AG04449 (cell line): ENCODE data around the gene FNDC10.

Experiments
- CTCF ChIA-PET: fragments of 350-600 bp; formaldehyde crosslinking; extraction: SDS; loops from one replicate; lab custom pipeline; 2021; ENCODE audit warnings: antibody characterized with exemption; lab: Yijun Ruan, JAX
- POLR2A ChIA-PET: fragments of 400-600, 350-600 bp; formaldehyde crosslinking; extraction: SDS; loops from one replicate; lab custom pipeline; 2020; ENCODE audit warnings: antibody characterized with exemption, inconsistent platforms; lab: Yijun Ruan, JAX
- DNase-seq: peaks from one replicate; pipeline ENCODE4 v3.0.0-alpha.2; 2010; ENCODE audit warnings: low read depth, low spot score
- H3K4me3 ChIP-seq: 2 replicates; pipeline ENCODE4 v1.5.1; 2011; ENCODE audit warnings: low read depth, mild to moderate bottlenecking, control low read depth, low read length
- TF ChIP-seq, protein P1 (sequence below): IDR thresholded peaks from one replicate; pipeline ENCODE4 v1.5.1; 2011; ENCODE audit warnings: mild to moderate bottlenecking, moderate library complexity, low read length, control low read depth, inconsistent platforms; ENCODE audit not compliant: insufficient read depth; ENCODE audit errors: missing control alignments

Gene FNDC10

GRCh38 chr1:1631782-1632420 is 32.0 kb upstream of the FNDC10 start, which contains the start of gene MMP23B:
Gene MMP23B (plus strand): TSS chr1:1632173. CDS start chr1:1632219, 46 bp downstream.
- no peak for DNase-seq

GRCh38 chr1:1630965-1631781 is 31.2 kb upstream of the FNDC10 start:
- CTCF ChIA-PET = no interaction called here
- POLR2A ChIA-PET = interaction anchor here (1.2 kb wide), 1 partner anchor 15 kb away, joined by 3 read pairs; the partner anchor contains the start of gene MIB2

More at GRCh38 chr1:1631782-1632420, 32.0 kb upstream of the FNDC10 start, which contains the start of gene MMP23B:
- ChIA-PET CTCF (no interaction called here), POLR2A (no interaction called here)
- H3K4me3 ChIP-seq = no peak within 1 kb of the TSS
- TF ChIP-seq, protein P1, sequence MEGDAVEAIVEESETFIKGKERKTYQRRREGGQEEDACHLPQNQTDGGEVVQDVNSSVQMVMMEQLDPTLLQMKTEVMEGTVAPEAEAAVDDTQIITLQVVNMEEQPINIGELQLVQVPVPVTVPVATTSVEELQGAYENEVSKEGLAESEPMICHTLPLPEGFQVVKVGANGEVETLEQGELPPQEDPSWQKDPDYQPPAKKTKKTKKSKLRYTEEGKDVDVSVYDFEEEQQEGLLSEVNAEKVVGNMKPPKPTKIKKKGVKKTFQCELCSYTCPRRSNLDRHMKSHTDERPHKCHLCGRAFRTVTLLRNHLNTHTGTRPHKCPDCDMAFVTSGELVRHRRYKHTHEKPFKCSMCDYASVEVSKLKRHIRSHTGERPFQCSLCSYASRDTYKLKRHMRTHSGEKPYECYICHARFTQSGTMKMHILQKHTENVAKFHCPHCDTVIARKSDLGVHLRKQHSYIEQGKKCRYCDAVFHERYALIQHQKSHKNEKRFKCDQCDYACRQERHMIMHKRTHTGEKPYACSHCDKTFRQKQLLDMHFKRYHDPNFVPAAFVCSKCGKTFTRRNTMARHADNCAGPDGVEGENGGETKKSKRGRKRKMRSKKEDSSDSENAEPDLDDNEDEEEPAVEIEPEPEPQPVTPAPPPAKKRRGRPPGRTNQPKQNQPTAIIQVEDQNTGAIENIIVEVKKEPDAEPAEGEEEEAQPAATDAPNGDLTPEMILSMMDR = no peak

DNA sequence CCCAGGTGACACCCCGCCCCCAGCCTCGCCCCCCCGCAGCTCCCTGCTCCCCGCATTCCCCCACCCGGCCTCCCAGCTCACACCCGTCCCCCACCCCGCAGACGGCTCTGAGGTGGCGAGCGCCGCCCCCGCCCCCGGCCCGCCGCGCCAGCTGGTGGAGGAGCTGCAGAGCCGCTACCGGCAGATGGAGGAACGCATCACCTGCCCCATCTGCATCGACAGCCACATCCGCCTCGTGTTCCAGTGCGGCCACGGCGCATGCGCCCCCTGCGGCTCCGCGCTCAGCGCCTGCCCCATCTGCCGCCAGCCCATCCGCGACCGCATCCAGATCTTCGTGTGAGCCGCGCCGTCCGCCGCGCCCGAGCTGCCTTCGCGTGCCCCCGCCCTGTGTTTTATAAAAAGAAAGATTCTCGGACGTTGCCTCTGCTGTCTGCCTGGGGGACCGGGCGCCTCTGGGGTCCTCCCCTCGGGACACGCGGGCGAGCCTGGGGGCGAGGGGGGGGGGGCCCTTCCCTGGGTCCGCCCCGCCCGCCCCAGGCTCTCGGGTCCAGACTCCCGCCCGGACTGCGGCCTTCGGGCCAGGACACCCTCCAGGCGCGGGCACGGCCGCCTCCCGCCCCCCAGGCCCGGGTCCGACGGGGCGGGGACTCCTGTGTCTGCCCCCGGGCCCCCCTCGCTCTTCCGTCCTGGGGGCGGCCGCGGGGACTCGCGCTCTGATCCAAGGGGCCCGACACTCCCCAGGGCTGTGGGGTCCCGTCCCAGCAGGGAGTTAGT is 30.4 kb upstream of the FNDC10 start:
- H3K4me3 ChIP-seq = no peak overlapping the region
- DNase-seq = no peak
- TF ChIP-seq, protein P1 = no peak
- ChIA-PET POLR2A (interaction anchor here (1.2 kb wide), 1 partner anchor 15 kb away, joined by 3 read pairs; the partner anchor contains the start of gene MIB2), CTCF (no interaction called here)

More at GRCh38 chr1:1630965-1631781, 31.2 kb upstream of the FNDC10 start:
- TF ChIP-seq, protein P1 = no peak
- no peak overlapping the region for H3K4me3 ChIP-seq
- no peak for DNase-seq

DNA sequence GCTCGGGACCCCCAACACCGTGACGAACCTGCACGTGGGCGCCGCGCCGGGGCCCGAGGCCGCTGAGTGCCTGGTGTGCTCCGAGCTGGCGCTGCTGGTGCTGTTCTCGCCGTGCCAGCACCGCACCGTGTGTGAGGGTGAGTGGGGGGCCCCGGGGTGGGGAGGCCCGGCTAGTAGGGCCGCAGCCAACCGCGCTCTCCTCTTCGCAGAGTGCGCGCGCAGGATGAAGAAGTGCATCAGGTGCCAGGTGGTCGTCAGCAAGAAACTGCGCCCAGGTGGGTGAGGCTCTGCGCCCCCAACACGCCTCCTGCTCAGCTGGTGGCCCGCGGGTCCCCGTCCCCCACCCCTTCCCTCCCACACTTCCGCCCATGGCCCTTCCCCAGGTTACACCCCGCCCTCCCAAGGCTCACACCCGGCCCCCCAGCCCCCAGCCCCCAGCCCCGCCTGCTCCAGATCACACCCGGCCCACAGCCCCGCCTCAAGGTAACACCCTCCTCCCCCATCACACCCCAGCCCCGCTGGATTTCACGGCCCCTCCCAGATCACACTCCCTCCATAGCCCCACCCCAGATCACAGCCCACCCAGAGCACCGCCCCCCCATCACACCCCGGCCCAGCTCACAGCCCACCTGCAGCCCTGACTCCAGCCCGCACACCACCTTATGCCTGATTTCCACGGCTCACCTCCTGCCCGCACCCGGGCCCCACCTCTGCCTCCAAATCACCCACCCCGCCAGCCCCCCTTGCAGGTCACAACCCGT is 29.7 kb upstream of the FNDC10 start:
- ChIA-PET POLR2A (interaction anchor here (1.2 kb wide), 1 partner anchor 14 kb away, joined by 3 read pairs; no protein-coding TSS in a partner anchor), CTCF (no interaction called here)
- no peak for DNase-seq
- no peak overlapping the region for H3K4me3 ChIP-seq
- TF ChIP-seq, protein P1 = no peak

- TF ChIP-seq, protein P1 = no peak
- ChIA-PET CTCF (no interaction called here), POLR2A (interaction anchor here (1.2 kb wide), 1 partner anchor 13 kb away, joined by 3 read pairs; no protein-coding TSS in a partner anchor)
- H3K4me3 ChIP-seq = no peak overlapping the region
- no peak for DNase-seq
These were observed 29.0 kb upstream of the FNDC10 start for GRCh38 chr1:1628754-1629429.
